Colonic mucosa (tissue), 4 donors: Measurements from ENCODE around the gene GALNT14. TPM values are rescaled to one million over a fixed set of nuclear protein-coding genes. Genes with fewer than 3 reads are reported as not detected.

ENCODE experiments used
- DNase-seq: peaks from one replicate; pipeline ENCODE4 v3.0.0-alpha.2; 2020
- H3K27ac ChIP-seq: fragments of 200-600 bp; one replicate; pipeline ENCODE4 v1.8.0; 2021
- H3K27me3 ChIP-seq: fragments of 200-600 bp; one replicate; pipeline ENCODE4 v1.8.0; 2021
- H3K36me3 ChIP-seq: fragments of 200-600 bp; one replicate; pipeline ENCODE4 v1.8.0; 2021
- H3K4me1 ChIP-seq: fragments of 200-600 bp; one replicate; pipeline ENCODE4 v1.8.0; 2021; ENCODE audit warnings: mild to moderate bottlenecking
- H3K4me3 ChIP-seq: fragments of 200-600 bp; one replicate; pipeline ENCODE4 v1.8.0; 2021
- H3K9ac ChIP-seq, 2 donors: one replicate each; pipeline ENCODE4 v1.7.0; 2013; ENCODE audit warnings: control low read depth in 2 of 2, low read depth in 2 of 2, low read length in 2 of 2
- H3K9me3 ChIP-seq: fragments of 200-600 bp; one replicate; pipeline ENCODE4 v1.8.0; 2021
- CTCF ChIP-seq: fragments of 200-600 bp; IDR thresholded peaks from one replicate; pipeline ENCODE4 v1.8.0; 2022; ENCODE audit warnings: antibody characterized with exemption, mild to moderate bottlenecking
- intact Hi-C: fragments of 100-400 bp; cut with DNase I; formaldehyde crosslinking; loops from one replicate; pipeline ENCODE4 v1.14.1; 2022
- total RNA-seq, 2 donors: library from RNA; stranded (reverse); fragmentation: NEBNext Ultra II Directional in 1 of 2; extraction: Animal tissue kit (Norgen Biotek cat#: 25700) in 1 of 2; gene quantifications; one replicate each; pipeline ENCODE4 v1.2.1, GENCODE V29; 2021
- donor health status: healthy.
- donor health status: DM: no; HTN: no; CAD: no.
- donor health status: DM: no; HTN: no; CAD: no.

GALNT14 gene
- total RNA-seq, 2 donors from 2014 or later = 0.15 to 0.45 TPM

DNA sequence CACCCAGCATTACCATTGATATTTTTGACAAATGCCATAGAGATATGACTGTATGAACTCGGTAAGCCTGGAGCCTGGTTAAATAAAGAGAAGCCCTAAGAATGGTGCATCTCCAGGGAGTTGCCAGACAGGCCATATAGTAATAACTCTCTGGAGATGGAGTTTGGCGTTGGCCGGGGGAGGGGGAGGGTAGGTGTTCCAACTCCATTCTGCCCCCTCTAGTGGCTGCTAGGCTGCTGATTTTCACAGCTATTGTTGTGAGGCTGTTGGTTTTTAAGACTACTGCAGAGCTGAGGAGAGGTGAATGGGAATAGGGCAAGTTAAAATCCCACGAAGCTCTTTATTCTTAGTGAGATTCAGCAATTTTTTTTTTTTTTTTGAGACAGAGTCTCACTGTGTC, 99.9 kb downstream of the GALNT14 start:
- H3K27me3 ChIP-seq = no peaks in the 10 kb centered on the region
- no peaks in the 10 kb centered on the region for H3K9me3 ChIP-seq
- H3K4me3 ChIP-seq = no peak overlapping the region
- no peaks in the 10 kb centered on the region for H3K4me1 ChIP-seq
- H3K36me3 ChIP-seq = no peaks in the 10 kb centered on the region
- intact Hi-C loops = no loop called here
- no peak overlapping the region for H3K27ac ChIP-seq
- DNase-seq = no peak
- H3K9ac ChIP-seq = no peak overlapping the region
- TF ChIP-seq CTCF = no peak

DNA sequence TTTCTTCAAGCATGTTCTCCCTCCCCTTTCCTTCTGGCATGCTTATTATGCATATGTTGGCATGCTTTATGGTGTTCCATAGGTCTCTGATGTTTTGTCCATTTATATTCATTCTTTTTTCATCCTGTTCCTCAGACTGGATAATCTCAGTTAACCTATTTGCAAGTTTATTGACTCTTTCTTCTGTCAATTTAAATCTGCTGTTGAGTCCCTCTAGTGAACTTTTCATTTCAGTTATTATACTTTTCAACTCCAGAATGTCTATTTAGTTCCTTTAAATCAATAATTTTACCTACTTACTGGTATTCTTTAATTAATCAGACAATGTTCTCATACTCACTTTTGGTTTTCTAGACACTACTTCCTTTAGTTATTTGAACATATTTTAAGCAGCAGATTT, 101.2 kb downstream of the GALNT14 start:
- Histone ChIP-seq H3K4me3 (no peak overlapping the region), H3K4me1 (no peaks in the 10 kb centered on the region), H3K27me3 (no peaks in the 10 kb centered on the region), H3K36me3 (no peaks in the 10 kb centered on the region), H3K9ac (no peak overlapping the region), H3K9me3 (no peaks in the 10 kb centered on the region), H3K27ac (no peak overlapping the region)
- no peak for DNase-seq
- TF ChIP-seq CTCF = no peak
- intact Hi-C loops = no loop called here

GRCh38 chr2:31033032-31033431, 105.2 kb downstream of the GALNT14 start:
- Histone ChIP-seq H3K36me3 (no peaks in the 10 kb centered on the region), H3K27me3 (no peaks in the 10 kb centered on the region), H3K4me3 (no peak overlapping the region), H3K27ac (no peak overlapping the region), H3K9me3 (no peaks in the 10 kb centered on the region), H3K9ac (no peak overlapping the region), H3K4me1 (no peaks in the 10 kb centered on the region)
- DNase-seq = no peak
- no peak for TF ChIP-seq CTCF
- intact Hi-C loops = no loop called here

DNA sequence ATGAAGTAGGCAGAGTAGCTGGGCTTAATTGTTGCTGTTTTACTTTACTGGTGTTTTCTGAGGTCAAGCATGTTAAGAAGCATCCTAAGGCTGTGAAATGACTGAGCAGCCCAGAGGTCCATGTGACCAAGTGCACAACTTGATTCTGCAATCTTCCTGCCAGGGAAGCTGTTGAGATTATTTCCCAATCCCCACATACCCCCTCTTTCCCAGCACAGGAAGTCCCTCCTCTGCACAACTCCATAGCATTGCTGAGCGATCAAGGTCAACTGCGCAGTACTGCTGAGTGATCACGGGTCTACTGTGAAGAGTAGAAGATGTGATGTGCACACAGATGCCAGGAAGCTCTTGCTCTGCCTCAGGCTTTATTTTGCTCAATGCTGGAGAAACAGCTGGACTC, 105.8 kb downstream of the GALNT14 start:
- no peak overlapping the region for H3K4me3 ChIP-seq
- intact Hi-C loops = no loop called here
- H3K4me1 ChIP-seq = no peaks in the 10 kb centered on the region
- no peaks in the 10 kb centered on the region for H3K27me3 ChIP-seq
- no peak overlapping the region for H3K9ac ChIP-seq
- DNase-seq = no peak
- H3K36me3 ChIP-seq = no peaks in the 10 kb centered on the region
- H3K27ac ChIP-seq = no peak overlapping the region
- H3K9me3 ChIP-seq = no peaks in the 10 kb centered on the region
- no peak for TF ChIP-seq CTCF

- Histone ChIP-seq H3K9ac (no peak overlapping the region), H3K27ac (no peak overlapping the region), H3K9me3 (no peaks in the 10 kb centered on the region), H3K27me3 (no peaks in the 10 kb centered on the region), H3K4me1 (no peaks in the 10 kb centered on the region), H3K36me3 (no peaks in the 10 kb centered on the region), H3K4me3 (no peak overlapping the region)
- no peak for TF ChIP-seq CTCF
- intact Hi-C loops = no loop called here
- no peak for DNase-seq
These were observed 107.0 kb downstream of the GALNT14 start for GRCh38 chr2:31031132-31031706.
